Activated B cell treated with CpG ODN at 0.5 μM for 24 hours (primary cell): ENCODE measurements around the gene PNKD. TPM values are rescaled to one million over a fixed set of nuclear protein-coding genes. Genes with fewer than 3 reads are reported as not detected.

Experiments
- ATAC-seq: fragments of 200-7000 bp; cut with Tn5 transposase; one replicate; pipeline ENCODE4 v1.10.0; 2021; ENCODE audit warnings: low read depth, mild to moderate bottlenecking, moderate library complexity
- CTCF ChIA-PET: fragments of 350-600 bp; sonication (Branson Sonifier 250); formaldehyde crosslinking; loops from one replicate; lab custom pipeline; 2021; ENCODE audit warnings: antibody characterized with exemption; lab: Charles Lee
- POLR2A ChIA-PET: fragments of 350-600 bp; sonication (Branson Sonifier 250); formaldehyde crosslinking; loops from one replicate; lab custom pipeline; 2021; ENCODE audit warnings: antibody characterized with exemption; lab: Charles Lee
- DNase-seq: peaks from one replicate; pipeline ENCODE4 v3.0.0; 2022
- H3K27ac Mint-ChIP-seq: one replicate; pipeline ENCODE4 v1.8.0; 2020; ENCODE audit warnings: mixed read lengths
- H3K27me3 Mint-ChIP-seq: one replicate; pipeline ENCODE4 v1.8.0; 2021; ENCODE audit warnings: mixed read lengths
- H3K36me3 Mint-ChIP-seq: one replicate; pipeline ENCODE4 v1.8.0; 2021; ENCODE audit warnings: low read depth, mixed read lengths
- H3K4me1 Mint-ChIP-seq: one replicate; pipeline ENCODE4 v1.8.0; 2021; ENCODE audit warnings: mixed read lengths
- H3K4me3 Mint-ChIP-seq: one replicate; pipeline ENCODE4 v1.8.0; 2020; ENCODE audit warnings: mild to moderate bottlenecking, mixed read lengths
- H3K9me3 Mint-ChIP-seq: one replicate; pipeline ENCODE4 v1.8.0; 2020; ENCODE audit warnings: mixed read lengths
- CTCF ChIP-seq: fragments of 200-600 bp; IDR thresholded peaks from one replicate; pipeline ENCODE4 v1.8.0; 2022; ENCODE audit warnings: antibody characterized with exemption, mild to moderate bottlenecking
- intact Hi-C: fragments of 100-400 bp; cut with micrococcal nuclease; formaldehyde crosslinking; loops from one replicate; pipeline ENCODE4 v1.15.1; 2024
- total RNA-seq: library from RNA; stranded (reverse); gene quantifications from 2 replicates; pipeline ENCODE4 v1.2.3, GENCODE V29; 2022

Gene PNKD
- total RNA-seq, 1 donor from 2014 or later: 21.0 TPM

GRCh38 chr2:218322768-218323525 is 52.6 kb downstream of the PNKD start:
- peaks cover 7% of the 10 kb centered on the region for H3K27me3 Mint-ChIP-seq
- H3K9me3 Mint-ChIP-seq: no peaks in the 10 kb centered on the region
- POLR2A ChIA-PET: interaction anchor here (0.5 to 1.6 kb wide), 4 partner anchors 11 to 571 kb away, joined by 3 to 8 read pairs (median 4); no protein-coding TSS in a partner anchor
- H3K36me3 Mint-ChIP-seq: no peaks in the 10 kb centered on the region
- H3K27ac Mint-ChIP-seq: no peak overlapping the region
- CTCF ChIA-PET: interaction anchor here (0.7 to 0.9 kb wide), 2 partner anchors 33 to 65 kb away, joined by 3 read pairs; no protein-coding TSS in a partner anchor
- no peak for TF ChIP-seq CTCF
- H3K4me1 Mint-ChIP-seq: peaks cover 42% of the 10 kb centered on the region
- ATAC-seq (peak; percentile 74), DNase-seq (peak; percentile 65)
- intact Hi-C loops: loop anchor here (1.0 to 5.0 kb wide), 5 partner anchors 7 to 78 kb away; partner anchors contain the start of genes AAMP and PNKD
- peak overlapping the region; percentile 81 for H3K4me3 Mint-ChIP-seq

- TF ChIP-seq CTCF: no peak
- ATAC-seq (no peak), DNase-seq (no peak)
- Mint-ChIP-seq H3K4me3 (peak overlapping the region; percentile 81), H3K9me3 (no peaks in the 10 kb centered on the region), H3K4me1 (peaks cover 43% of the 10 kb centered on the region), H3K27ac (peak overlapping the region; percentile 61), H3K36me3 (no peaks in the 10 kb centered on the region), H3K27me3 (peaks cover 7% of the 10 kb centered on the region)
- POLR2A ChIA-PET: interaction anchor here (0.6 kb wide), 1 partner anchor 39 kb away, joined by 3 read pairs; no protein-coding TSS in a partner anchor
- intact Hi-C loops: loop anchor here (1.0 to 5.0 kb wide), 4 partner anchors 32 to 77 kb away; partner anchors contain the start of genes AAMP and PNKD
- CTCF ChIA-PET: interaction anchor here (0.7 to 0.9 kb wide), 3 partner anchors 11 to 66 kb away, joined by 3 to 4 read pairs (median 3); no protein-coding TSS in a partner anchor
These were observed 53.5 kb downstream of the PNKD start for GRCh38 chr2:218323526-218324472.

- intact Hi-C loops: no loop called here
- ChIA-PET POLR2A (no interaction called here), CTCF (no interaction called here)
- Mint-ChIP-seq H3K36me3 (no peaks in the 10 kb centered on the region), H3K9me3 (no peaks in the 10 kb centered on the region), H3K27me3 (peaks cover 7% of the 10 kb centered on the region), H3K4me1 (peaks cover 52% of the 10 kb centered on the region), H3K4me3 (no peak overlapping the region), H3K27ac (no peak overlapping the region)
- ATAC-seq (no peak), DNase-seq (no peak)
- TF ChIP-seq CTCF: no peak
These were observed 55.3 kb downstream of the PNKD start for GRCh38 chr2:218325566-218326160.

GRCh38 chr2:218326315-218326714 is 56.0 kb downstream of the PNKD start:
- no peak overlapping the region for H3K27ac Mint-ChIP-seq
- H3K4me1 Mint-ChIP-seq: peaks cover 50% of the 10 kb centered on the region
- H3K36me3 Mint-ChIP-seq: no peaks in the 10 kb centered on the region

More at GRCh38 chr2:218326315-218326714, 56.0 kb downstream of the PNKD start:
- H3K27me3 Mint-ChIP-seq: peaks cover 7% of the 10 kb centered on the region
- DNase-seq: no peak
- no peak for TF ChIP-seq CTCF
- intact Hi-C loops: no loop called here
- no peak overlapping the region for H3K4me3 Mint-ChIP-seq
- ChIA-PET CTCF (interaction anchor here (1.6 kb wide), 1 partner anchor 30 kb away, joined by 6 read pairs; the partner anchor contains the start of gene CATIP), POLR2A (no interaction called here)
- no peaks in the 10 kb centered on the region for H3K9me3 Mint-ChIP-seq
- ATAC-seq: no peak
